ENCODE results near the gene VWA8.

- TF ChIP-seq CTCF (IDR thresholded peaks at IDR 0.05; ENCODE audit: low read depth, low read length) (no peak), EZH2phosphoT487 (IDR thresholded peaks at IDR 0.05; ENCODE audit: low read depth) (no peak)
Measured at GRCh38 chr13:41649659-41650058, 311.2 kb downstream of the VWA8 start.

Data from OCI-LY3 (cell line).